OCI-LY7 (cell line): ENCODE results near the gene NR3C1.

Experiments
- EZH2phosphoT487 ChIP-seq: fragments of 200-600 bp; sonication (generic); IDR thresholded peaks from 2 replicates; pipeline ENCODE4 v1.6.1; 2018; ENCODE audit warnings: low read depth, borderline replicate concordance, mild to moderate bottlenecking, mixed run types, antibody characterized with exemption, low read length, moderate library complexity, mixed read lengths
- TF ChIP-seq, protein P1 (sequence below): fragments of 200-600 bp; sonication (generic); conservative IDR thresholded peaks from 2 replicates; pipeline ENCODE4 v1.5.1; 2014; ENCODE audit warnings: mild to moderate bottlenecking, antibody characterized with exemption, low read length, moderate library complexity, mixed read lengths

GRCh38 chr5:143427122-143427735 is 23.7 kb upstream of the NR3C1 start:
- TF ChIP-seq, protein P1, sequence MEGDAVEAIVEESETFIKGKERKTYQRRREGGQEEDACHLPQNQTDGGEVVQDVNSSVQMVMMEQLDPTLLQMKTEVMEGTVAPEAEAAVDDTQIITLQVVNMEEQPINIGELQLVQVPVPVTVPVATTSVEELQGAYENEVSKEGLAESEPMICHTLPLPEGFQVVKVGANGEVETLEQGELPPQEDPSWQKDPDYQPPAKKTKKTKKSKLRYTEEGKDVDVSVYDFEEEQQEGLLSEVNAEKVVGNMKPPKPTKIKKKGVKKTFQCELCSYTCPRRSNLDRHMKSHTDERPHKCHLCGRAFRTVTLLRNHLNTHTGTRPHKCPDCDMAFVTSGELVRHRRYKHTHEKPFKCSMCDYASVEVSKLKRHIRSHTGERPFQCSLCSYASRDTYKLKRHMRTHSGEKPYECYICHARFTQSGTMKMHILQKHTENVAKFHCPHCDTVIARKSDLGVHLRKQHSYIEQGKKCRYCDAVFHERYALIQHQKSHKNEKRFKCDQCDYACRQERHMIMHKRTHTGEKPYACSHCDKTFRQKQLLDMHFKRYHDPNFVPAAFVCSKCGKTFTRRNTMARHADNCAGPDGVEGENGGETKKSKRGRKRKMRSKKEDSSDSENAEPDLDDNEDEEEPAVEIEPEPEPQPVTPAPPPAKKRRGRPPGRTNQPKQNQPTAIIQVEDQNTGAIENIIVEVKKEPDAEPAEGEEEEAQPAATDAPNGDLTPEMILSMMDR: no peak
- no peak for TF ChIP-seq EZH2phosphoT487
